Kidney (tissue), 14 donors: Measurements from ENCODE around the gene BCAS3. TPM values are rescaled to one million over a fixed set of nuclear protein-coding genes. Genes with fewer than 3 reads are reported as not detected.
A peak's percentile ranks its signal among the peaks of the same experiment; 100 is the strongest.

Experiments
- DNase-seq, 5 donors: peaks; one replicate each; pipeline ENCODE4 v3.0.0-alpha.2; 2013 to 2020
- FAIRE-seq: peaks from 2 replicates; lab custom pipeline; 2012; peaks lifted over from hg19 to GRCh38; lab: Jason Lieb, UNC
- H3K27ac ChIP-seq, 2 donors: one replicate each; pipeline ENCODE4 v1.7.0; 2013; ENCODE audit warnings: low read depth in 2 of 2, low read length in 2 of 2, inconsistent platforms in 1 of 2
- H3K27me3 ChIP-seq: one replicate; pipeline ENCODE4 v1.7.1; 2013; ENCODE audit warnings: low read length, inconsistent platforms; ENCODE audit not compliant: control insufficient read depth, insufficient read depth
- H3K36me3 ChIP-seq, 3 donors: one replicate each; pipeline versions ENCODE4 v1.7.0 to v1.7.1; 2013; ENCODE audit warnings: low read length in 3 of 3, control low read depth in 1 of 3, inconsistent platforms in 1 of 3; ENCODE audit not compliant: insufficient read depth in 3 of 3, control insufficient read depth in 2 of 3
- H3K4me1 ChIP-seq, 3 donors: one replicate each; pipeline versions ENCODE4 v1.7.0 to v1.7.1; 2013; ENCODE audit warnings: low read length in 3 of 3, inconsistent platforms in 1 of 3, low read depth in 1 of 3; ENCODE audit not compliant: control insufficient read depth in 2 of 3, insufficient read depth in 2 of 3
- H3K4me3 ChIP-seq, 3 donors: one replicate each; pipeline versions ENCODE4 v1.7.0 to v1.8.1; 2013; ENCODE audit warnings: low read length in 3 of 3, control low read depth in 1 of 3, inconsistent platforms in 1 of 3
- H3K9ac ChIP-seq, 3 donors: one replicate each; pipeline versions ENCODE4 v1.7.0 to v1.7.1; 2013; ENCODE audit warnings: low read length in 3 of 3, control low read depth in 1 of 3, inconsistent platforms in 1 of 3
- H3K9me3 ChIP-seq, 3 donors: one replicate each; pipeline versions ENCODE4 v1.7.0 to v1.7.1; 2013; ENCODE audit warnings: low read length in 3 of 3, control low read depth in 1 of 3, inconsistent platforms in 1 of 3; ENCODE audit not compliant: control insufficient read depth in 2 of 3, insufficient read depth in 1 of 3
- intact Hi-C: fragments of 100-400 bp; cut with DNase I; formaldehyde crosslinking; loops from one replicate; pipeline ENCODE4 v1.11.1; 2022
- polyA plus RNA-seq: library from polyadenylated mRNA; stranded (reverse); fragments of 350-450 nt; fragmentation: Illumina TruSeq; extraction: RNeasy Lipid Tissue Mini Kit (QIAGEN cat#74804); gene quantifications from one replicate; pipeline ENCODE4 v1.2.3, GENCODE V29; 2014; ENCODE audit warnings: low read depth, low replicate concordance; ENCODE audit not compliant: insufficient read depth
- total RNA-seq: library from RNA; stranded (reverse); fragmentation: NEBNext Ultra II Directional; extraction: Animal tissue kit (Norgen Biotek cat#: 25700); gene quantifications from one replicate; pipeline ENCODE4 v1.2.1, GENCODE V29; 2021
- TF ChIP-seq, protein P1 (sequence below): IDR thresholded peaks from 3 replicates; pipeline ENCODE4 v1.5.1; 2012; ENCODE audit warnings: mild to moderate bottlenecking, moderate library complexity, borderline replicate concordance; ENCODE audit not compliant: insufficient read depth; ENCODE audit errors: extremely low read depth
- donor health status: control.
- donor health status: control.
- donor health status: control.
- donor health status: control.
- donor health status: control.
- donor health status: DM: yes; HTN: yes; CAD: no.
- donor health status: Normal renal cell carcinoma (clear cell type).

BCAS3 gene
- total and polyA plus RNA-seq, 2 donors from 2014 or later, result 18.3 to 44.1 TPM

DNA sequence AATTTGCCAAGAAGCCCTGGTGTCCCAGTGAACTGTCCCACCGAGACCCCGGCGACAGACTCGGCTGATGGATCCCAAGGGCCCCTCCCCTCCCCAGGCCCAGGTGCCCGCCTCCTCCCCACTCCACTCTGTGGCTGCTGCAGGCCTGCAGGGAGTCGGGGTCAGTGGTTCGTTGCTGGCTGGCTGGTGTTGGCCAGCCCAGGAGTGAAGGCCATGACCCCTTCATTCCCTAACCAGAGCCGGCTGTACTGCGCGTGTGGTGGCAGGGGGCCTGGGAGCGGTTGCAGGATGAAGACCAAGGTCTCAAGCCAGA, 712.8 kb downstream of the BCAS3 start:
- FAIRE-seq (no peak), DNase-seq (peak in 2 of 5 donors; percentile 53 to 64)
- Histone ChIP-seq H3K27ac (peak overlapping the region in 1 of 2 donors; percentile 8), H3K27me3 (no peaks in the 10 kb centered on the region), H3K9ac (no peak overlapping the region), H3K9me3 (no peaks in the 10 kb centered on the region), H3K36me3 (no peaks in the 10 kb centered on the region), H3K4me1 (peaks cover 0 to 17% (median 6%) of the 10 kb centered on the region in 3 donors), H3K4me3 (no peak overlapping the region)
- intact Hi-C loops, result no loop called here
- TF ChIP-seq, protein P1, sequence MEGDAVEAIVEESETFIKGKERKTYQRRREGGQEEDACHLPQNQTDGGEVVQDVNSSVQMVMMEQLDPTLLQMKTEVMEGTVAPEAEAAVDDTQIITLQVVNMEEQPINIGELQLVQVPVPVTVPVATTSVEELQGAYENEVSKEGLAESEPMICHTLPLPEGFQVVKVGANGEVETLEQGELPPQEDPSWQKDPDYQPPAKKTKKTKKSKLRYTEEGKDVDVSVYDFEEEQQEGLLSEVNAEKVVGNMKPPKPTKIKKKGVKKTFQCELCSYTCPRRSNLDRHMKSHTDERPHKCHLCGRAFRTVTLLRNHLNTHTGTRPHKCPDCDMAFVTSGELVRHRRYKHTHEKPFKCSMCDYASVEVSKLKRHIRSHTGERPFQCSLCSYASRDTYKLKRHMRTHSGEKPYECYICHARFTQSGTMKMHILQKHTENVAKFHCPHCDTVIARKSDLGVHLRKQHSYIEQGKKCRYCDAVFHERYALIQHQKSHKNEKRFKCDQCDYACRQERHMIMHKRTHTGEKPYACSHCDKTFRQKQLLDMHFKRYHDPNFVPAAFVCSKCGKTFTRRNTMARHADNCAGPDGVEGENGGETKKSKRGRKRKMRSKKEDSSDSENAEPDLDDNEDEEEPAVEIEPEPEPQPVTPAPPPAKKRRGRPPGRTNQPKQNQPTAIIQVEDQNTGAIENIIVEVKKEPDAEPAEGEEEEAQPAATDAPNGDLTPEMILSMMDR, result no peak

DNA sequence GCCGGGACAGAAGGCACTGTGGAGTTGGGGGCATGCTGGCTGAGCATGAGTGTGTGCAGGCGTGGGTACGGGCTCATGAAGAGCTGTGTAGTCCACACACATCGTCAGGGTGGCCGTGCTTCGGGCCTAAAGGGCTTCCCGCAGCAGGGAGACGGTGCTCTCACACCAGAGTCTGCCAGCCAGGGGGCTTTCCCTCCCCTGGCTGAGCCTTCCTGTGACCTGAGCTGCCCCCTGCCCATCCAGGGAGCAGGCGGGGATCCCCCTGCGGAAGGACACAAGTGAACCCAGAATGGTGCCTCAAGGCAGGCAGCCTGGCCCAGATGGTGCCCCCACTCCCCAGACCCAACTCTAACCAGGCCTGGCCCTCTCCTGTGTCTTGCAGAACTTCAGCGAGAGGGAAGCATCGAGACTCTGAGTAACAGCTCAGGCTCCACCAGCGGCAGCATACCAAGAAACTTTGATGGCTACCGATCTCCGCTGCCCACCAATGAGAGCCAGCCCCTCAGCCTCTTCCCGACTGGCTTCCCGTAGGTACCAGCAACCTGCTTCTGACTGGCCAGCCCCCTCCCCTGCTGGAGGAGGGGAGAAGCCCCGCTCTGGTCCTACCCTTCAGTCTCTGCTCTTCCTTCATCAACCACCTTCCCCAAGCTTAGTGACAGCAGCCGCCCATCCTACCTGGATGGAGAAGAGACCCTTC, 714.1 kb downstream of the BCAS3 start:
- TF ChIP-seq, protein P1, result no peak
- H3K9ac ChIP-seq, result no peak overlapping the region
- intact Hi-C loops, result no loop called here
- FAIRE-seq, result no peak
- DNase-seq, result no peak
- H3K4me1 ChIP-seq, result peaks cover 0 to 20% (median 6%) of the 10 kb centered on the region in 3 donors
- H3K36me3 ChIP-seq, result no peaks in the 10 kb centered on the region
- H3K9me3 ChIP-seq, result no peaks in the 10 kb centered on the region
- no peaks in the 10 kb centered on the region for H3K27me3 ChIP-seq
- H3K27ac ChIP-seq, result no peak overlapping the region
- H3K4me3 ChIP-seq, result no peak overlapping the region

DNA sequence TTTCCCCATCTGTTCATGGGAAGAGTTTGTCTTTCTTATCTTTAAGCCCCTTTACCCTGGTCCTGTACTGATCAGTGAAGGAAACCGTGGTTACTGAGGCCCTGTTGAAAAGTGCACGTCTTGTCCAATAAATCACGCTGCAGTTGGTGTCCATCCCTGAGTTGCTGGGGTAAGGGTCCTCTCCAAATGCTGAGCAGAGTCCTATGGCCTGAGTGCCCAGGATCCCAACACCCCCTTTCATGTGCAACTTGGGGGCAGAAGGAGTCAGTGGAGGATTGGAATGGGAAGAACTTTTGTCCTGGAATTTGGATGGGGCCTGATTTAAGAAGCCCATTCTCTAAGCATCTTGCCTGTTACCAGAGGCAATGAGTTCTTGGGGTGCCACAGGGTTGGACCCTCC, 715.0 kb downstream of the BCAS3 start:
- H3K4me3 ChIP-seq, result no peak overlapping the region
- H3K9ac ChIP-seq, result no peak overlapping the region
- no peaks in the 10 kb centered on the region for H3K36me3 ChIP-seq
- no peaks in the 10 kb centered on the region for H3K27me3 ChIP-seq
- no peaks in the 10 kb centered on the region for H3K9me3 ChIP-seq
- peak overlapping the region in 1 of 2 donors; percentile 41 for H3K27ac ChIP-seq
- peaks cover 0 to 20% (median 6%) of the 10 kb centered on the region in 3 donors for H3K4me1 ChIP-seq
- DNase-seq (no peak), FAIRE-seq (no peak)
- TF ChIP-seq, protein P1, result no peak
- intact Hi-C loops, result no loop called here

DNA sequence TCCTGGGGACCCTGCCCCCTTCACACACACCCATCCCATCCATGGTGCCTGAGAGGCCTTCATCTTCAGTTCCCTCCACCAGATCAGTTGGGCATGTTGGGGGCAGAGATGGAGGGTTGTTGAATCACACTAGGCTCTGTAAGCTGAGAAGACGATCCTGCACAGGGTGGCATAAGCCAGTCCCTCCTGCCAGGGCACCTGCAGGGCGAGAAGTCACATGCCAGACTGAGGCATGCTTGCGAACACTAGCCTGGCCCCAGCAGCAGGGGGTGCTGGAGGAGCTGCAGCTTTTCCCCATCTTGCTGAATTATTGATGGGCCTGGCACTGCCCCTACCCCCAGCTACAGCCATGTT, 715.9 kb downstream of the BCAS3 start:
- no peak for DNase-seq
- H3K36me3 ChIP-seq, result no peaks in the 10 kb centered on the region
- H3K27me3 ChIP-seq, result peaks cover 4% of the 10 kb centered on the region

More for the DNA sequence above, 715.9 kb downstream of the BCAS3 start:
- peaks cover 0 to 26% (median 6%) of the 10 kb centered on the region in 3 donors for H3K4me1 ChIP-seq
- intact Hi-C loops, result no loop called here
- peak overlapping the region; percentile 65 to 95 for H3K27ac ChIP-seq
- peak overlapping the region in 1 of 3 donors; percentile 19 for H3K9ac ChIP-seq
- TF ChIP-seq, protein P1, result peak; percentile 30
- H3K9me3 ChIP-seq, result no peaks in the 10 kb centered on the region
- no peak for FAIRE-seq
- no peak overlapping the region for H3K4me3 ChIP-seq
